Keratinocyte (primary cell): ENCODE measurements around the gene PLB1.

Experiments used
- CTCF ChIP-seq, 3 experiments: IDR thresholded peaks in 1 of 3; conservative IDR thresholded peaks in 1 of 3; optimal IDR thresholded peaks in 1 of 3; 2 replicates in 2 of 3; 3 replicates in 1 of 3; pipeline versions ENCODE3 to v1.5.1; 2011; ENCODE audit warnings: low read length in 3 of 3, mild to moderate bottlenecking in 3 of 3, moderate library complexity in 2 of 3, control low read depth in 1 of 3, inconsistent platforms in 1 of 3; ENCODE audit not compliant: insufficient read depth in 2 of 3; ENCODE audit errors: extremely low read depth in 1 of 3
- EZH2 ChIP-seq: IDR thresholded peaks from one replicate; pipeline ENCODE4 v1.6.1; 2012; ENCODE audit warnings: inconsistent platforms, mild to moderate bottlenecking, low read length, moderate library complexity

- no peak for TF ChIP-seq EZH2
- TF ChIP-seq CTCF (optimal IDR thresholded peaks at IDR 0.05 in 1 of 3, IDR thresholded peaks at IDR 0.05 in 1 of 3, conservative IDR thresholded peaks at IDR 0.05 in 1 of 3; ENCODE audit: extremely low read depth in 1 of 3, insufficient read depth in 2 of 3, low read length in 3 of 3): no peak
Measured at GRCh38 chr2:28604284-28604843, 108.5 kb downstream of the PLB1 start.
